GM18511 (cell line): Measurements from ENCODE around the gene DPH6.

Experiments used
- ATAC-seq: cut with Tn5 transposase; IDR thresholded peaks from one replicate; pipeline ENCODE4 v1.9.1; 2021; ENCODE audit warnings: mild to moderate bottlenecking, moderate library complexity; ENCODE audit not compliant: unreplicated experiment

DPH6 gene

DNA sequence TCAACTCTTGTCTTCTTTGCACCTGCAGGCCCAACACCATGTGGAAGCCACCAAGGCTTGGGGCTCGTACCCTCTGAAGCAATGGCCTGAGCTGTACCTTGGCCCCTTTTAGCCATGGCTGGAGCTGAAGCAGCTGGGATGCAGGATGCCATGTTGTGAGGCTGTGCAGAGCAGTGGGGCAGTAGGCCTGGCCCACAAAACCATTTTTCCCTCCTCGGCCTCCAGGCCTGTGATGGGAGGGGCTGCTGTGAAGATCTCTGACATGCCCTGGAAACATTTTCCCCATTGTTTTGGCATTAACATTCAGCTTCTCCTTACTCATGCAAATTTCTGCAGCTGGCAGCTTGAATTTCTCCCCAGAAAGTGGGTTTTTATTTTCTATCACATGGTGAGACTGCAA, 58.5 kb downstream of the DPH6 start:
- ATAC-seq = no peak

DNA sequence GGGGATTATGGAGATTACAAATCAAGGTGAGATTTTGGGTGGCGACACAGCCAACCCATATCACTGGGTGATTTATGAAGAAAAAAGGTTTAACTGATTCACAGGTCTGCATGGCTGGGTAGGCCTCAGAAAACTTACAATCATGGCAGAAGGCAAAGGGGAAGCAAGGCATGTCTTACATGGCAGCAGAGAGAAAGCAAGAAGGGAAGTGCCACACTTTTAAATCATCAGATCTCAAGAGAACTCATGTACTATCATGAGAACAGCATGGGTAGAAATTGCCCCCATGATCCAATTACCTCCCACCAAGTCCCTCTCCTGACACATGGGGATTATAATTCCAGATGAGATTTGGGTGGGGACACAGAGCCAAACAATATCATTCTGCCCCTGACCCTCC, 59.7 kb downstream of the DPH6 start:
- ATAC-seq = no peak

DNA sequence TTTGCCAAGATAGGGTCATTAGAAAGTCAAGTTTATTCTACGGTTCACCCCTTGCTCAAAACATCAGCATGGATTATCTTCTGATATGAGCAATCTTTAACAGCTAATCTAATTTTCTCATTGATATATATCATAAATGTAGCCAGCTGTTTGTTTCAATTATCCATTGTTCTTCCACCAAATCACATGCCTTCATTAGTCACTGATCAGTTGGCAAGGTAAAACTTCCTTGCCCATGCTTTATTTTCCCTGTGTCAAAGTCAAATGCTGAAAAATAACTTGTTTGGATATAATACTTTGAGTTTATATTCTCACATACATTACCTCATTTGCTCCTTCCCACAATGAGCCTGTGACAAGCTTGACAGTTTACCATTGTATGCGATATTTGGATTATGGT, 60.6 kb downstream of the DPH6 start:
- ATAC-seq = no peak

- no peak for ATAC-seq
Measured at GRCh38 chr15:35484231-35484945, 61.6 kb downstream of the DPH6 start.

DNA sequence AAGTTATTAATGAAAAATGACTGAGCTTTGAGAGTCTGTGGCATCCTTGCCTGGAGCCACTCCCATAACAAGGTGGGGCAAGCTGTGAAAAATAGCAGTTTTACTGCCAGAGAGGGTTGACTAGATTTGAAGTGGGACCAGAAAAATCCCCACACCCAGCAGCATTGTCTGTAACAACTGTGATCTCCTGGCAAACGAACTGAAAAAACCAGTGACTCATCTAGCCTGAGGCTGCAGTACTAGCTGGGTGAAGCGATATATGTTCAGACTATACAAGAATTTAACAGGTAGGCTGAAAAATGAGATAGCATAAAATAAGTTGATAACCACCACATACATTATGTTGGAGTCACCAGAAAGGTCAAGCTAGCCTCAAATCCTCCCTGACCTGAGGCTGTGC, 64.0 kb downstream of the DPH6 start:
- no peak for ATAC-seq

DNA sequence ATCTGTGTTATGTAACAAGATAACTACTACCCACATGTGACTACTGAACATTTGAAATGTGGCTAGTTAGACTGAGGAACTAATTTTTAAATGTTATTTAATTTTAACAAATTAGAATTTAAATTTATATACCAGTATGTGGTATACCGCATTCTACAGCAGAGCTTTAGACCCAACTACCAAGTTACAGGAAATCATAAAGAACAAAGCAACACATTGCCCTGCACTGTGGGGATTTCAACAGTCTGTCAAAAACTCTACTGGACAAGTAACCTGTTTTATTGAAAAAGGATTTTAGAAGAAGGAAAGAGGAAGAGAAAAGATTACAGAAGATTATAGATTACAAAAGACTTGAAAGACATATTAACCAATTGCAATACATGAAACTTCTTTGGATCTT, 64.9 kb downstream of the DPH6 start:
- ATAC-seq = no peak

GRCh38 chr15:35479423-35479822, 66.5 kb downstream of the DPH6 start:
- no peak for ATAC-seq

DNA sequence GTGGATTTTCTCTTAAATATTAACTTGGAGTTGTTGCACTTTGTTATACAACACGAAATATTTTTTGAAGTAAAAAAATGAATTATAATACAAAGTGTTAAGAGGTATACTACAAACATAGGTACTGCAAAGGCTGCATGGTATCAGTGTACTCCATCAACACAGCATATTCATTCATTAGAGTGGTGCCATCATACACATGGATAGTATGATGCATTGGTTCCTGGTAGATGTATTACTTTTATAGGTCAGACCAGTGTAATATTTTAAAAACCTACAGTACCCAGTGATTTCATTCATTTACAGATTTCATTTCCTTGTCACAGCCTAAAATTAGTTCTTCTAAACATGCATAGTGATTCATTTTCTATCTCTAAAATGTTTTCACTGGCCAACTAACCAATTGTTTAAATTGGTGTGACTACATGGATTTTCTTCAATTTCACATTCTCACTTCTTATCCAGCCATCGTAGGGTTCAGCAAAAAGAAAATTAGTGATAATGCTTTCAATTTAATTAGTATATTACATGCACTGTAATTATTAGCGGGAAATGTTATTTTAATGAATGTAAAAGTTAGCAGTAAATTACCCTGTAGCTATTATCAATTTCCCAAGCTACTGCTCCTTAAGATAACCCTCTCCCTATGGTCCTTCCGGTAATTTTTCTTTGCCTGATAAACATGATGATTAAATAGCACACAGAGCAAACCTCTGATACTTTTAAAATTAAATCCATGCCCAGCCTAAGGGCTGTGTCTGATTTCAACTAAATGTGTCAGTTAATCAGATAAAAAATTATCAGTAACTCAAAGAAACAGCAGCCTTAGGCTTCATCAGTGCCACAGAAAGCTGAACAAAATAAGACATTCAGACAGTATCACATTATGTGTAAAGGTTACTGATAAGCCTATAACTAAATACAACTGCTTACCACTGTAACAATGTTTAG, 68.4 kb downstream of the DPH6 start:
- no peak for ATAC-seq

DNA sequence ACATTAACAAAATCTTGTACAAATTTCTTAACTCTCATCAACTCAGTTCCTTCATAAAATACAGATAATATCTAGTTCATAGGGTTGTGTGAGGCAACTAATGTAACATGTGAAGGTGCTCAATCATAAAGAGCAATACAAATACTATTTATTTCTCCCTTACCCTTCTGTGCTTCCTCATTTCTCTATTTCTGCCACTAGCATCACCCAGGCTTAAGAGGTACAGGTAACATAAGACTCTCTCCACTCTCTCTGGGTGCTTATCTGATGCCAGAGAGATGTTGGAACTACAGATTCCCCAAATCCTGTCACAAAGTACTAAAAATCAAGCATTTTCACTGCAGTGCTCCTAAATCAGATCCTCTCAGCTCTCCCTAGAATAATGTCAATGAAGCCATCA, 74.9 kb downstream of the DPH6 start:
- no peak for ATAC-seq

DNA sequence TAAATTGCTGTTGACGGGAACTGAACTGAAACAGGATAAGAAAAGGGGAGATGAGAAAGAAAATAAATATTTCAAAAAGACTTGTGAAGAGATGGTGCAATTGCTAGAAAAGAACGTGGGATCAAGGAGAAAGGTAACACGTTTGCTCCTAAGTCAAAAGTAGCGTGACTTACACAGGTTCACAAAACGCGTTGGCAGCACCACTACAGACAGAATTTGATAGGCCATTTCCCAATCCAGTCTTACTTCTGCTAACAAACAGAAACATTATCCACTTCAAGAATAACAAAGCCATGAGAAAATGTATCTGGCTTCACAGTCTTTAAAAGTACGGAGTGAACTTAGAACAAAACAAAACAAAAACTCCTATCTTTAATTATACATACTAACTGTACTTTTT, 75.5 kb downstream of the DPH6 start:
- no peak for ATAC-seq

DNA sequence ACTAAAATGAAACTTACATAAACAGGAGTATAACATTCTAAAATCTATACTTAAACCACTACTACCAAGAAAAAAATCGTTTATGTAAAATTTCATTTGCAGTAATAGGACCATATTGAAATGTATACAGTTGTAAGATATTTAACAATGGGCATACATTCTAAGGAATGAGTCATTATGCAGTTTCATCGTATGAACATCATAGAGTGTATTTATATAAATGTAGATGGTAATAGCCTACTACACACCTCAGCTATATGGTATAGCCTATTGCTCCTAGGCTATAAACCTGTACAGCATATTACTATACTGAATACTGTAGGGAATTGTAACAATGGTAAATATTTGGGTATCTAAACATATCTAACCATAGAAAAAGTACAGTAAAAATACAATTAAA, 79.5 kb downstream of the DPH6 start:
- no peak for ATAC-seq

GRCh38 chr15:35465783-35466182, 80.2 kb downstream of the DPH6 start:
- ATAC-seq = no peak

GRCh38 chr15:35460616-35461015, 85.3 kb downstream of the DPH6 start:
- ATAC-seq = no peak

DNA sequence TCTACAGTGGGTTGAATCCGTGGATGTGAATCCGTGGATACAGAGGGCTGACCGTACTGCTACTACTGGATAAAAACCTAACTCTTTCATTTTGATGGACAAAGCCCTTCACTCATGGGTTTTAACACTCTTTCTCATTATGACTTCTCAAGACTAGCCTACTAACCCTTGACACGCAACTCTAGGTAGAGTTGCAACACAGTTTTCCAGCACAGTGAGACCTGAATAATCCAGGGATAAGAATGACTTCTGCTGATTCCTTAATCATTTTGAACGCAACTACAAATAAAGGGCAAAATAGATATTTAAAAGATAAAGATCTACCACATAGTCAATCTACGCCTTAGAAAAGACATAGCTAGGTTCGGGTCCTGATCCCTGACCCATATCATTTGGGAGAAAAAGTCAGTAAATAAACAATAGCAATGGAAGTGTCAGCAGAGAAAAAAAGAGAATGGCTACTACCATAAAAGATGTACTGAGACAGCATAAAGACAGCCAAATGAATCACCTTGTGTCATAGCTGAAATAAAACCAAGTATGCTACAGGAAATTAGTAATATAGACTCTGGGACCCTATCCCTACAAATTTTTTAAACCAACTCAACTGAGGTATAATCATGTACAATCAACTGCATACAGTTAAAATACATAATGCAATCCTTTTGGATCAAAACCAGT, 87.6 kb downstream of the DPH6 start:
- ATAC-seq = no peak

- no peak for ATAC-seq
Measured at GRCh38 chr15:35455201-35455600, 90.8 kb downstream of the DPH6 start.

- no peak for ATAC-seq
Measured at GRCh38 chr15:35450492-35450891, 95.5 kb downstream of the DPH6 start.

- ATAC-seq = no peak
Measured at GRCh38 chr15:35448294-35448693, 97.7 kb downstream of the DPH6 start.

- no peak for ATAC-seq
Measured at GRCh38 chr15:35445891-35446290, 100.1 kb downstream of the DPH6 start.

GRCh38 chr15:35444557-35445204, 101.3 kb downstream of the DPH6 start:
- no peak for ATAC-seq

DNA sequence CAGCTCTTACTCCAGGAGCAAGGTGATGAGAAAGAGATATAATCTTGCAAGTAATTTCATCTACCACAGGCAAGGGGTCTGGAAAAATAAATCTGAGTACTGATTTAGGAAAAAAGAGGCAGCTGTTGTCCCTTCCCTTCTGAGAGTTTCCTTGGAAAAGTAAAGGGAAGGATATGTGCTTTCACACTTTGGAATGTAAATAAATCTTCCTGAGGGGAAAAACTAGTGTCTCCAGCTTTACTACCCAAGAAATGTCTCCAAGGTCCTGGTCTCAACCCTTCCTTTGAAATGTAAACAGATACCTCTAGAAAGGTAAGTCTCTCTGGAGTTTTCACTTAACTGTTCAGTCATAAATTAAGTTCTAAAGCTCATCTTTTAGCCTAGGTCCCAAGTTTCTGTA, 102.6 kb downstream of the DPH6 start:
- ATAC-seq = no peak

GRCh38 chr15:35442742-35443141, 103.2 kb downstream of the DPH6 start:
- ATAC-seq = no peak
